GM21423 (cell line): Measurements from ENCODE around the gene WDFY4.

Experiments
- ATAC-seq: cut with Tn5 transposase; IDR thresholded peaks from one replicate; pipeline ENCODE4 v1.9.1; 2021; ENCODE audit warnings: mild to moderate bottlenecking, moderate library complexity; ENCODE audit not compliant: unreplicated experiment

The WDFY4 gene

DNA sequence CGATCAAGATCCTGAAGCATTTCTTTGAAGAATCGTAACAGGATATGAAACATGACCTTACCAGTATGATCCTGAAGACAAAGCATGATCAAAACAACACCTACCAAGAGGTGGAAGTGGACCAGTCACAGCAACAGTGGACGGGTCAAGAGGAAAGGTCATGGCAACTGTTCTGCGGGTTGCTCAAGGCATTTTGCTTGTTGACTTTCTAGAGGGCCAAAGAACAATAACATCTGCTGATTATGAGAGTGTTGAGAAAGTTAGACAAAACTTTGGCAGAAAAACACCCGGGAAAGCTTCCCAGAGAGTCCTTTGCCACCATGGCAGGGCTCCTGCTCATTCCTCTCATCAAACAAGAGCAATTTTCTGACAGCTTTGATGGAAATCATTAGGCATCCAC lies 320.6 kb downstream of the WDFY4 start:
- ATAC-seq, result no peak

DNA sequence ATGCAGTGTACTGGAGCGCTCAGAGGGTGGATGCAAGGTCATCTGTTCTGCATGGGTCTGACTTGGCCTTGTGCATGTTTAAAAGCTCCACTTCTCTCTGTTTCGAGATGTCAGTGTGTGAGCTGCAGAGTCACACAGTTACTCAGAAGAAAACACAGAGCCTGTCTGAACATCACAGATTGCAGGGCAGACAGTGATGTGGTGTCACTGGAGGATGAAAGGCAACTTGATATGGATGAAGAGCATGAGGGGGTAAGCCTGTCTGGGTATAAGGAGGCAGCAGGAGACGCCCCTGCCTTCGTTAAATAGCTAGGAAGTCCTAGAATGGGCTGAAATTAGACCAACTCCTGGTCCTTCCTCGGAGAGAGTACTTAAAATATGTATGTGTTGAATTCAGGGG lies 322.5 kb downstream of the WDFY4 start:
- no peak for ATAC-seq

DNA sequence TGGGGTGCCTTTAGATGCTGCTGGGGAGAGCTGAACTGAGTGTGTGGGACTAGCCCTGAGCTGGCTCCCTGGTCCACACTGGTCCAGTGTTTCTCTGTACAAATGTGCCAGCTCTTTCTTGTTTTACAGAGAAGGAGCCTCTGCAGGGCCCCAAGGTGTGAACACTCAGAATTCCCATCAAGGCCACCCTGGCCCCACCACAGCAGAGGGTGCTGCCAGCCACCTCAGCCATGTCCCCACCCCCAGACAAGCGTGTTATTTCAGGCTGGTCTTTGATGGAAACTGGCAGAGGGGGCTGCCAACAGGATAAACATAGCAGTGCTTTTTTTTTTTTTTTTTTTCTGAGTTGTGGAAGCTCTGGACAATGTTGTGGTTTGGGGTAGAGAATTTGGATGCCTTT lies 323.4 kb downstream of the WDFY4 start:
- ATAC-seq, result no peak

- ATAC-seq, result no peak
Measured at GRCh38 chr10:49008505-49009198, 324.0 kb downstream of the WDFY4 start.

DNA sequence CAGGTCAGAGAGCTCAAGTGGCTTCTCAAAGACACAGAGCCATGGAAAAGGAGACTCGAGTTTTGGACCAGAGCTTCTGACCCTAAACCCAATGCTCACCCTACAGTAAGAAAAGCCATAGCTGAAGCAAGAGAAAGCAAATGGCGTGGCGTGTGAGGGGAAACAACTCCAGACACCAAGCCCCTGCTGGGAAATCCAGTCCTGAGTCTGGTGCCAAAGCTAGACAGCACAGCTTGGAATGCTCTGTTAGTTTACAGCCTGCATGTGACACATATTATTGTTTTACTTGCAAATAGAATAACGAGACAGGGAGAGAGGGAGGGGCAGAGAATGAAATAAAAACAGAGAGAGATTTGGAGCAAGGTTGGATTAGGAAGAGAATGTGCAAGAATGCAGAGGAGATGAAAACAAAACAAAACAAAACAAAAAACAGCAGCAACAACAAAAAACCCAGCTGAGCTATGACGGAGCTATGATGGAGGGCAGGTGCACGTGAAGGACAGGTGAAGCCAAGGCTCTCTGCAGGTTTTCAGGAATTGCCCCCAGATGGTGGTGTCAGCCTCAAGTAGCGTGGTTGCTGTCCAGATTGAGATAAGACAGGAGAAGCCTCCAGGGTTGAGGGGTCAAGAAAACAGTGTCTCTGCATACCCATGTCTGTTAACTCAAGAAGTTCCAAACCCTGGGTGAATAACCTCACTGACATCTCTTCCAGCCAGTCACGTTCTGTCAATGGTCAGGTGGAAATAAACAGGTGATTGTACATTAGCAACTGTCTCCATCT lies 324.7 kb downstream of the WDFY4 start:
- no peak for ATAC-seq

DNA sequence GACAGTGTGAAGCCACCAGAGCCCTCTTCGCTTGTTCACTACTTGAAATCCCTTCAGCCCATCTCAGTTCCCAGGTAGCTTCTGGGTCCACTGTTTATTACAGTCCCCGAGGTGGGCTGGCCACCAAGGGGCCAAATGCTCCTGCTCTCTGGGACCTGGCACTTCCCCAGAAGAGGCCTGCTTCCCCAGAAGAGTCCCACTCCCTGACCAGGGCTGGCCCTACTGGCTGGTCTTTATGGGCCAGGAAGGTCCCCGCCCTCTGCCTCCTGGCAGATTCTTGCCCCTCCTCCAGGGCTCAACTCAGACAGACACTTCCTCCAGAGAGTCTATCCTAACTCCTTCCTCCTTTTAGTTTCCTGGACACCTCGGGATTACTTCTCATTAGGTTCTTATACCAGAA lies 325.6 kb downstream of the WDFY4 start:
- ATAC-seq, result no peak

DNA sequence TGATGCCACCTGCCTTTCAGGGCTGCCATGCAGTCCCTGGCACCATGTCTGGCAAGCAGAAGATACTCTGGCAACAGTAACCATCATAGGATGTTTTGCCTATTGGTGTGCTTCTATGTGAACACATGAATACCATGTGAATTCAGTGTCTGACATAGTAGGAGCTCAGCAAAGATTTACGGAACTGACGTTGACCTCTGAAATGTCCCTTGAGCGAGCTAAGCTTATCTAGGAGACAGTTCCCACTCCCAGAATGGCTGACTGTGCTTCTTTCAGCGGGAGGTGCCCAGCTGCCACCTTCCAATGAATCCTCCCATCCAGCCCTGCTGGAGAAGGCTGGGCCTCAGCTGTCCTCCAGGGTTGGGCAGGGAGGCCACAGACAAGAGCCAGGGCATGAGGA lies 326.2 kb downstream of the WDFY4 start:
- ATAC-seq, result no peak

DNA sequence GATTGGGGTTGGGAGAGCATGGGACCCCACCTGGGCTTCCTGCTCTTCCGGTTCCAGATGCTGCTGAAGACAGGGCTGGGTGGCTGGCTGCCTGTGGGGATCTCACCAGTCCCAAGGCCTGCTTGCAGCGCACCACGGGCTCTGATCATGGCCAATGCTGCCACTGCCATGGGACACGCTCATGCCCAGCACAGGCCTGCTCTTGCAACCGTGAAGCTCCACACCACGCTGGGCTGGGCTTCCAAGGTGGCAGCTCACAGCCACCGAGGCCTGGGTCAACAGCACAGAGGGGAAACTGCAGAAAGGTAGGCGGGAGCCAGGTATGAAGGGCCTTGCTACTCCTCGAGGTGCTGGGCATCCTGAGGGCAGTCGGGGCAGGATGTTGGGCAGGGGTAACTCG lies 327.1 kb downstream of the WDFY4 start:
- ATAC-seq, result no peak

DNA sequence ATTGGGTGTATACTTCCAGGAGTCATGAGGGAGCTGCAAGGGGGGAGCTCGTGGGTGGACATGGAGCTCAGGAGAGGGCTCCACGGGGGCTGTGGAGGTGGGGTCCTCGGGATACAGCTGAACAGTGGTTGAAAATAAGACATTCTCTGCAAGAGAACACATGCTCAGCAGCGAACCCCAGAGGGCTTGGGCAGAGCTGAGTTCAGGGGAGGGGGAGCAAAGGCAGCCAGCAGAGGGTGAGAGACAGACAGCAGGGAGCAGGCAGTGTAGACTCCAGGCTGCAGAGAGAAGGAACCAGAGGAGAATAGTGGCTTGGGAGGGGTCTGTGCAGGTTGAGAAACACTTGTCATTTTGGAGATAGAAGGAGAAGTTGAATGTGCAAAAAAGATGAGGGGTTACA lies 327.9 kb downstream of the WDFY4 start:
- ATAC-seq, result no peak

DNA sequence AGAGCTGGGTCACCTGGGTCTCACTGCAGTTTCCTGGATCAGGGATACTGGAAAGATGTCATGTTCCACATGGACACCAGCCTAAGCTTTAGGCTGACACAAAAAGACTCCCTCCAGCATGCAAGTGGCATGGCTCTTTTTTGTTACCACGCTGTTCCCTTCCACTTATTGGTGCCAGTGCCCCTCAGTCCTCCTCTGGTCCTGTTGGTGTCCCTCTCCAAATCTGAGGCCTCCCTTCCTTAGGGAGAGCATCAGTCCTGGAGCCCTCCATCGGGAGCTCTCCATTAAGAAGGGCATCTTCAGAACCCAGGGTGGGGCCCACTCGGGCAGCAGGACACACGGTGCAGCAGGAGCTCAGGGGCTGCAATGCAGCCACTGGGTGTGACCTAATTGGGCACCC lies 331.0 kb downstream of the WDFY4 start:
- ATAC-seq, result no peak

- ATAC-seq, result no peak
Measured at GRCh38 chr10:49021685-49022084, 337.0 kb downstream of the WDFY4 start.

- no peak for ATAC-seq
Measured at GRCh38 chr10:49023071-49023470, 338.4 kb downstream of the WDFY4 start.

GRCh38 chr10:49023752-49024151 lies 339.1 kb downstream of the WDFY4 start:
- no peak for ATAC-seq

DNA sequence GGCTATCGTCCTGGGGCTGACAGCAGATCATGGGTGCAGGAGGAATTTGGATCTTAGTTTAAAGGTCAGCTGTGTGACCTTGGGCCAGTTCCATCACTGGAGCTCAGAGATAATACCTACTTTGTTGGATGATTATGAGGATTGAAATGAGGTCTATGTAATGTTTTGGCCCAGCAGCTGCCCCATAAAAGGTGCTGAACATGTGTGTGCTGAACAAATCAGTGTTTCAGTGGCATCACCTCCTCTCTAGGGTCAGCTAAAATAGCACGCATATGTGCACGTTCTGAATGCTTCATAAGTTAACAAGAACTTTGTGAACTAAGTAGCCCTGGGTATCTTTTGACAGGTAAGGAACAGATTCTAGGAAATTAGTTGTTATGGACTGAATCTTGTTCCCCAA lies 339.8 kb downstream of the WDFY4 start:
- no peak for ATAC-seq

- no peak for ATAC-seq
Measured at GRCh38 chr10:49025347-49025983, 340.8 kb downstream of the WDFY4 start.

DNA sequence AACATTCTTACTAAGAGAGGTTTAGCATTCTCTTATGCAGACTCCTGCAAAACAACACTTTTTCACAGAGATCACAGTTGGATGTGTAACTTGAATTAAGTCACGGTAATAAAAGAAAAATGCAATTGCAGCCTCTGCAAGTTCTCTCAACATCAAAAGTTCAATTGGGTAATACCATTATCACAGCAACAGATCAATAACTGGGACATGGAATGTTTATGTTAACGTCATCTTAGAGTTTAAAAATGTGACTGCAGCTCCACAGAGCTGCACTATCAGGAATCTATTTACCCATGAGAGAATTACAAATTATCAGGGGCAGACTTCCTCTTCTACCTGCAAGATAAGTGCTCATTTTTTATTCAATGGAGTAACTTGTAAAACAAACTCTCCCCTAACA lies 344.0 kb downstream of the WDFY4 start:
- ATAC-seq, result no peak

GRCh38 chr10:49029666-49030065 lies 345.0 kb downstream of the WDFY4 start:
- no peak for ATAC-seq
